ENCODE measurements around the gene DAZAP1.

DAZAP1 gene

GRCh38 chr19:1425902-1426301 lies 18.5 kb downstream of the DAZAP1 start:
- TF ChIP-seq CTCF (IDR thresholded peaks at IDR 0.05; ENCODE audit: insufficient read depth, low read length, missing control alignments): no peak
- DNase-seq (ENCODE audit: low read depth, low spot score): no peak
- ChIA-PET CTCF (interaction anchor here (1.9 to 2.1 kb wide), 2 partner anchors 12 to 24 kb away, joined by 6 read pairs; no protein-coding TSS in a partner anchor), POLR2A (no interaction called here)
- H3K4me3 ChIP-seq (ENCODE audit: low read depth, low read length): no peak overlapping the region

GRCh38 chr19:1426736-1427135 lies 19.4 kb downstream of the DAZAP1 start:
- ChIA-PET POLR2A (interaction anchor here (0.6 kb wide), 1 partner anchor 901 kb away, joined by 3 read pairs; no protein-coding TSS in a partner anchor), CTCF (interaction anchor here (2.1 kb wide), 1 partner anchor 11 kb away, joined by 6 read pairs; no protein-coding TSS in a partner anchor)
- TF ChIP-seq CTCF (IDR thresholded peaks at IDR 0.05; ENCODE audit: insufficient read depth, low read length, missing control alignments): no peak
- H3K4me3 ChIP-seq (ENCODE audit: low read depth, low read length): no peak overlapping the region
- no peak for DNase-seq (ENCODE audit: low read depth, low spot score)

- ChIA-PET CTCF (interaction anchor here (1.0 to 2.1 kb wide), 2 partner anchors 10 to 13 kb away, joined by 3 to 6 read pairs; no protein-coding TSS in a partner anchor), POLR2A (interaction anchor here (0.6 kb wide), 2 partner anchors 9 to 900 kb away, joined by 3 read pairs; no protein-coding TSS in a partner anchor)
- no peak for DNase-seq (ENCODE audit: low read depth, low spot score)
- TF ChIP-seq CTCF (IDR thresholded peaks at IDR 0.05; ENCODE audit: insufficient read depth, low read length, missing control alignments): no peak
- no peak overlapping the region for H3K4me3 ChIP-seq (ENCODE audit: low read depth, low read length)
These were observed 20.0 kb downstream of the DAZAP1 start for GRCh38 chr19:1427221-1427920.

- no peak for TF ChIP-seq CTCF (IDR thresholded peaks at IDR 0.05; ENCODE audit: insufficient read depth, low read length, missing control alignments)
- ChIA-PET CTCF (interaction anchor here (1.0 kb wide), 1 partner anchor 9 kb away, joined by 4 read pairs; no protein-coding TSS in a partner anchor), POLR2A (no interaction called here)
- no peak overlapping the region for H3K4me3 ChIP-seq (ENCODE audit: low read depth, low read length)
- DNase-seq (ENCODE audit: low read depth, low spot score): no peak
These were observed 21.5 kb downstream of the DAZAP1 start for GRCh38 chr19:1428738-1429391.

GRCh38 chr19:1429750-1430149 lies 22.4 kb downstream of the DAZAP1 start:
- TF ChIP-seq CTCF (IDR thresholded peaks at IDR 0.05; ENCODE audit: insufficient read depth, low read length, missing control alignments): no peak
- CTCF ChIA-PET: interaction anchor here (1.0 to 1.4 kb wide), 2 partner anchors 9 to 186 kb away, joined by 3 to 4 read pairs; no protein-coding TSS in a partner anchor
- DNase-seq (ENCODE audit: low read depth, low spot score): no peak
- POLR2A ChIA-PET: no interaction called here
- H3K4me3 ChIP-seq (ENCODE audit: low read depth, low read length): no peak overlapping the region

GRCh38 chr19:1430246-1430645 lies 22.9 kb downstream of the DAZAP1 start:
- TF ChIP-seq CTCF (IDR thresholded peaks at IDR 0.05; ENCODE audit: insufficient read depth, low read length, missing control alignments): no peak
- CTCF ChIA-PET: interaction anchor here (1.0 to 1.4 kb wide), 2 partner anchors 9 to 186 kb away, joined by 3 to 4 read pairs; no protein-coding TSS in a partner anchor
- no peak overlapping the region for H3K4me3 ChIP-seq (ENCODE audit: low read depth, low read length)
- DNase-seq (ENCODE audit: low read depth, low spot score): no peak
- POLR2A ChIA-PET: no interaction called here
